ENCODE data around the gene ADD3.
"Not testable (repeated sequence)": the region's sequence is repeated elsewhere in the genome, so short reads cannot be mapped to it uniquely, and the experiment has no call there.

The ADD3 gene

GRCh38 chr10:109977382-109977806 lies 30.4 kb upstream of the ADD3 start:
- no peak for DNase-seq (ENCODE audit: low spot score)

- DNase-seq (ENCODE audit: low spot score) = peak; percentile 40
These were observed 29.3 kb upstream of the ADD3 start for GRCh38 chr10:109978481-109978880.

GRCh38 chr10:109979215-109979614 lies 28.6 kb upstream of the ADD3 start:
- DNase-seq (ENCODE audit: low spot score) = no peak

- DNase-seq (ENCODE audit: low spot score) = no peak
These were observed 26.1 kb upstream of the ADD3 start for GRCh38 chr10:109981650-109982049.

- DNase-seq (ENCODE audit: low spot score) = no peak
These were observed 25.7 kb upstream of the ADD3 start for GRCh38 chr10:109982123-109982522.

- no peak for DNase-seq (ENCODE audit: low spot score)
These were observed 25.0 kb upstream of the ADD3 start for GRCh38 chr10:109982812-109983211.

GRCh38 chr10:109984013-109984412 lies 23.8 kb upstream of the ADD3 start:
- DNase-seq (ENCODE audit: low spot score) = no peak

GRCh38 chr10:109985768-109986167 lies 22.0 kb upstream of the ADD3 start:
- DNase-seq (ENCODE audit: low spot score) = not testable (repeated sequence)

GRCh38 chr10:109987452-109988211 lies 20.2 kb upstream of the ADD3 start:
- DNase-seq (ENCODE audit: low spot score) = no peak

GRCh38 chr10:109988212-109988596 lies 19.6 kb upstream of the ADD3 start:
- no peak for DNase-seq (ENCODE audit: low spot score)

- no peak for DNase-seq (ENCODE audit: low spot score)
These were observed 16.4 kb upstream of the ADD3 start for GRCh38 chr10:109991266-109991855.

GRCh38 chr10:109992485-109992884 lies 15.3 kb upstream of the ADD3 start:
- DNase-seq (ENCODE audit: low spot score) = no peak

- no peak for DNase-seq (ENCODE audit: low spot score)
These were observed 14.0 kb upstream of the ADD3 start for GRCh38 chr10:109993551-109994330.

- DNase-seq (ENCODE audit: low spot score) = no peak
These were observed 12.8 kb upstream of the ADD3 start for GRCh38 chr10:109994711-109995577.

GRCh38 chr10:109995595-109995994 lies 12.2 kb upstream of the ADD3 start:
- no peak for DNase-seq (ENCODE audit: low spot score)

GRCh38 chr10:109996225-109996624 lies 11.6 kb upstream of the ADD3 start:
- no peak for DNase-seq (ENCODE audit: low spot score)

- DNase-seq (ENCODE audit: low spot score) = no peak
These were observed 11.0 kb upstream of the ADD3 start for GRCh38 chr10:109996766-109997171.

GRCh38 chr10:109997233-109997632 lies 10.6 kb upstream of the ADD3 start:
- no peak for DNase-seq (ENCODE audit: low spot score)

GRCh38 chr10:109998513-109998912 lies 9.3 kb upstream of the ADD3 start:
- no peak for DNase-seq (ENCODE audit: low spot score)

- no peak for DNase-seq (ENCODE audit: low spot score)
These were observed 4.8 kb upstream of the ADD3 start for GRCh38 chr10:110002801-110003523.

- DNase-seq (ENCODE audit: low spot score) = no peak
These were observed 4.3 kb upstream of the ADD3 start for GRCh38 chr10:110003524-110003885.
